GM20000 (cell line): ENCODE measurements around the gene CEP89.
"Not testable (repeated sequence)": the region's sequence is repeated elsewhere in the genome, so short reads cannot be mapped to it uniquely, and the experiment has no call there.

Experiments
- DNase-seq: peaks from one replicate; pipeline ENCODE4 v3.0.0; 2012; ENCODE audit warnings: low spot score
- CTCF ChIP-seq: IDR thresholded peaks from 2 replicates; pipeline ENCODE4 v1.5.1; 2012; ENCODE audit warnings: mild to moderate bottlenecking, control low read depth; ENCODE audit errors: extremely low read depth, missing control alignments

Gene CEP89

GRCh38 chr19:32861596-32861995 lies 110.2 kb downstream of the CEP89 start:
- TF ChIP-seq CTCF, result no peak

GRCh38 chr19:32859591-32859990 lies 112.2 kb downstream of the CEP89 start:
- TF ChIP-seq CTCF, result no peak
- DNase-seq, result no peak

More at GRCh38 chr19:32861596-32861995, 110.2 kb downstream of the CEP89 start:
- DNase-seq, result no peak

- no peak for DNase-seq
- TF ChIP-seq CTCF, result no peak
Observed at GRCh38 chr19:32858559-32858958, 113.2 kb downstream of the CEP89 start.

- TF ChIP-seq CTCF, result no peak
Observed at GRCh38 chr19:32858155-32858554, 113.6 kb downstream of the CEP89 start.

GRCh38 chr19:32857584-32857983 lies 114.2 kb downstream of the CEP89 start:
- no peak for DNase-seq
- no peak for TF ChIP-seq CTCF

More at GRCh38 chr19:32858155-32858554, 113.6 kb downstream of the CEP89 start:
- no peak for DNase-seq

- not testable (repeated sequence) for DNase-seq
Observed at GRCh38 chr19:32856818-32857217, 114.9 kb downstream of the CEP89 start.

- no peak for TF ChIP-seq CTCF
- no peak for DNase-seq
Observed at GRCh38 chr19:32852216-32852615, 119.5 kb downstream of the CEP89 start.

GRCh38 chr19:32848035-32848434 lies 123.7 kb downstream of the CEP89 start:
- DNase-seq, result not testable (repeated sequence)
